Lower lobe of right lung (tissue), 2 donors: ENCODE measurements around the gene TBC1D8. TPM values are rescaled to one million over a fixed set of nuclear protein-coding genes. Genes with fewer than 3 reads are reported as not detected.

Experiments used
- ATAC-seq, 2 donors: fragments of 200-7000 bp; cut with Tn5 transposase; one replicate each; pipeline ENCODE4 v1.9.1; 2020 to 2022; ENCODE audit warnings: mild to moderate bottlenecking in 2 of 2, moderate library complexity in 2 of 2
- DNase-seq: peaks from one replicate; pipeline ENCODE4 v3.0.0-alpha.2; 2020
- H3K27ac ChIP-seq: fragments of 200-600 bp; one replicate; pipeline ENCODE4 v1.8.0; 2022
- H3K27me3 ChIP-seq: fragments of 200-600 bp; one replicate; pipeline ENCODE4 v1.8.0; 2022; ENCODE audit warnings: low read depth
- H3K36me3 ChIP-seq: fragments of 200-600 bp; one replicate; pipeline ENCODE4 v1.8.0; 2022; ENCODE audit warnings: mild to moderate bottlenecking
- H3K4me1 ChIP-seq: fragments of 200-600 bp; one replicate; pipeline ENCODE4 v1.8.0; 2022
- H3K4me3 ChIP-seq: fragments of 200-600 bp; one replicate; pipeline ENCODE4 v1.8.0; 2022; ENCODE audit warnings: mild to moderate bottlenecking
- H3K9me3 ChIP-seq: fragments of 200-600 bp; one replicate; pipeline ENCODE4 v1.8.0; 2022
- CTCF ChIP-seq: fragments of 200-600 bp; IDR thresholded peaks from one replicate; pipeline ENCODE4 v1.8.0; 2022; ENCODE audit warnings: antibody characterized with exemption, mild to moderate bottlenecking
- intact Hi-C: fragments of 100-400 bp; cut with DNase I; formaldehyde crosslinking; loops from one replicate; pipeline ENCODE4 v1.11.0; 2022
- total RNA-seq: library from RNA; stranded (reverse); fragmentation: NEBNext Ultra II Directional; extraction: Animal tissue kit (Norgen Biotek cat#: 25700); gene quantifications from one replicate; pipeline ENCODE4 v1.2.1, GENCODE V29; 2021
- donor health status: DM: no; HTN: yes; CAD: no; lungs with severe emphysema.

The TBC1D8 gene
- total RNA-seq, 1 donor from 2014 or later: 30.2 TPM

GRCh38 chr2:100987536-100987935 lies 163.6 kb downstream of the TBC1D8 start:
- DNase-seq (no peak), ATAC-seq (no peak)
- TF ChIP-seq CTCF: no peak
- Histone ChIP-seq H3K36me3 (peaks cover 6% of the 10 kb centered on the region), H3K4me3 (no peak overlapping the region), H3K9me3 (no peaks in the 10 kb centered on the region), H3K4me1 (no peaks in the 10 kb centered on the region), H3K27me3 (no peaks in the 10 kb centered on the region), H3K27ac (no peak overlapping the region)
- intact Hi-C loops: loop anchor here (5.0 to 10.0 kb wide), 2 partner anchors 263 to 380 kb away; no protein-coding TSS in a partner anchor

DNA sequence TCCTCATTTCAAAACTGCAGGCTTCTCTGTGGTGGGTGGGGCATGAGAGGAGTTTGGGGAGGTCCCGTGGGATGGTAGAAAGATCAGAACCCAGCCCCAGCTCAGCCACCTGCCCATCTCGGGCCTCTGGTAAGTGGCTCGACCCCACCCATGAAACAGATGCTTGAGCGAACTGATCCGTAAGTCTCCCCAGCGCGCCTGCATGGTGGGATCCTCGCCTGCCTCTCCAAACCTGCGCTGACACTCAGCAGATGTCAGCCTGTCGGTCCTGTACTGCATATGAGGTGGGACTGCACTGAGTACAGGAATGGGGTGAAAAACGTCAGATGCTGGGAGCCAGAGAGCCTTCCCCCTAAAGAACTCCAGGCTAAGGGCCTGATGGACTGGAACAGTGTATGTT lies 165.0 kb downstream of the TBC1D8 start:
- Histone ChIP-seq H3K9me3 (no peaks in the 10 kb centered on the region), H3K27me3 (no peaks in the 10 kb centered on the region), H3K4me1 (no peaks in the 10 kb centered on the region), H3K27ac (no peak overlapping the region), H3K4me3 (no peak overlapping the region), H3K36me3 (peaks cover 9% of the 10 kb centered on the region)
- no peak for DNase-seq
- ATAC-seq: no peak
- no peak for TF ChIP-seq CTCF
- intact Hi-C loops: loop anchor here (5.0 to 10.0 kb wide), 2 partner anchors 261 to 379 kb away; no protein-coding TSS in a partner anchor

GRCh38 chr2:100984892-100985307 lies 166.3 kb downstream of the TBC1D8 start:
- Histone ChIP-seq H3K4me3 (no peak overlapping the region), H3K36me3 (peaks cover 9% of the 10 kb centered on the region), H3K4me1 (no peaks in the 10 kb centered on the region), H3K9me3 (no peaks in the 10 kb centered on the region), H3K27ac (no peak overlapping the region), H3K27me3 (no peaks in the 10 kb centered on the region)
- peak; percentile 88 for DNase-seq
- ATAC-seq: peak; percentile 73 to 81
- peak; percentile 90 for TF ChIP-seq CTCF
- intact Hi-C loops: loop anchor here (5.0 to 10.0 kb wide), 2 partner anchors 260 to 378 kb away; no protein-coding TSS in a partner anchor

DNA sequence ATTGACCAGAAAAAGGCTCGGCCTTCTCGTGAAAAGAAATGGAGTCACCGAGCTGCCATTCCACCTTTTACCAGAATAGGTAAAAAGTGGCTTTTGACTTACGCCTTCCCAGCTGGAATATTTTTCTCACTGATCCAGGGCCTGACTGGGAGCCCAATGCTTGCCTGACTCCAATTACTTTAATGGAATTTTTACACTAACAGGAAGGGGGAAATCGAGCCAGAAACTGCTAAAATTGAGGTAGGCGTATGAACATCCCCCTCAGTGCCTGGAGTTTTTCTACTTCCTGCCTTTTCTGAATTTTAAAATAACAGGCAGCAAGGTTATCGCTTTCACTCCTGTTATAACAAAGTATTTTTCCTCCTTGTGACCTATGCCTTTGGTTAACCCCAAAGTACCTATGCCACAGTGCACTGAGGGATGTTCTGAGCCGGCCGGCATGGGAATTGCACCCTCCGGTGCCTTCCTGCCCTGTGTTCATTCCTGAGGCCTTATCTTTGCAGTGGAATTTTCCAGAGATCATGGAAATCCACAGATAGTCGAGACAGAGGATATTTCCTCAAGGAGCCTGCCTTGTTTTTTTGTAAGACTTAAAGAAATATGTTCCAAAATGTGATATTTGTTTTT lies 167.4 kb downstream of the TBC1D8 start:
- no peak overlapping the region for H3K4me3 ChIP-seq
- H3K27ac ChIP-seq: no peak overlapping the region
- ATAC-seq (no peak), DNase-seq (no peak)
- intact Hi-C loops: loop anchor here (10.0 kb wide), 1 partner anchor 259 kb away; no protein-coding TSS in a partner anchor
- no peaks in the 10 kb centered on the region for H3K9me3 ChIP-seq
- no peaks in the 10 kb centered on the region for H3K27me3 ChIP-seq
- H3K36me3 ChIP-seq: peaks cover 9% of the 10 kb centered on the region
- TF ChIP-seq CTCF: no peak
- no peaks in the 10 kb centered on the region for H3K4me1 ChIP-seq

GRCh38 chr2:100983201-100983600 lies 168.0 kb downstream of the TBC1D8 start:
- H3K27ac ChIP-seq: no peak overlapping the region
- peak in 1 of 2 donors; percentile 23 for ATAC-seq
- peaks cover 9% of the 10 kb centered on the region for H3K36me3 ChIP-seq
- H3K4me3 ChIP-seq: no peak overlapping the region
- H3K9me3 ChIP-seq: no peaks in the 10 kb centered on the region
- H3K4me1 ChIP-seq: no peaks in the 10 kb centered on the region
- intact Hi-C loops: loop anchor here (10.0 kb wide), 1 partner anchor 258 kb away; no protein-coding TSS in a partner anchor
- H3K27me3 ChIP-seq: no peaks in the 10 kb centered on the region
- TF ChIP-seq CTCF: no peak
- DNase-seq: no peak
